ENCODE data around the gene MYL5.
"Not testable (repeated sequence)": the region's sequence is repeated elsewhere in the genome, so short reads cannot be mapped to it uniquely, and the experiment has no call there.

Gene MYL5, protein sequence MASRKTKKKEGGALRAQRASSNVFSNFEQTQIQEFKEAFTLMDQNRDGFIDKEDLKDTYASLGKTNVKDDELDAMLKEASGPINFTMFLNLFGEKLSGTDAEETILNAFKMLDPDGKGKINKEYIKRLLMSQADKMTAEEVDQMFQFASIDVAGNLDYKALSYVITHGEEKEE

DNA sequence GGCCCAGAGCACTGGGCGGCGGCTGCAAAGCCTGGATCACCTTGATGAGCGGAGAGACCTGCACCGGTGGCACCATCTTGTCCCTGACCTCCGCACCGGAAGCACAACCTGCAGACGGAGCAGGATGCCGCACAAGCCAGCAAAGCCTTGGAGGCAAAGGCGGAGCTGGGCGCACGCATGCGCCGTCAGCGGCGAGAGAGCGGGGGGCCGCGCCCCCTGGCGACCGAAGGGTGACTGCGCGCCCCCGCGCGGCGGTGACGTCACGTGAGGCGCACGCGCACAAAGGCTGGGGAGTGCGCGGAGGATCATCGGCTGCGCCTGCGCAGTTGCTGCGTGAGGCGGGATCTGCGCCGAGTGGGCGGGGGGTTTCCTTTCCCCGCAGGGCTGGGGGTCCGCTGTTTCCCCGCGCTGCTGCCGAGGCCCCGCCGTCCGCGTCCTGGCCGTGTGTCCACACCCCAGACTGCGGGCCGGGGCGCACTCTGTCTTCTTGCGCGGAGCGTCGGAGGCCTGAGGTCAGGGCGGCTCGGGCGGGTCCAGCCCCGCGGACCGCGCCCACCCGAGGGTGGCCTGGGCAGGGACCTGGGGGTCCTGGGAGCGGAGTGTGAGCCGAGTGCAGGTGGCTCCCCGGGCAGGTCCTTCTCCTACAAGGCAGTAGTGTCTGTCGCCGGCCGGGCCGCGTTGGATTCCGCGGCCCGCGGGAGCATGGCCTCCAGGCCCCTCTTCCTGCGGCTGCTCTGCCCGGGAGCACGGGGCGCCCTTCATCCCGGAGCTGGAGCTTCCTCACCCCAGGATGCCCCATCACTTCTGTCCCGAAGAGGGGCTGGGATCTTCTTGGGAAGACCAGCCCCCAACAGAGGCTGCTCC is at the start of gene MYL5, which contains the start of gene ATP5ME:
Gene MYL5, plus strand, starts transcription at position 371 of the 864 bp plus-strand sequence. CDS start 3,485 bp downstream, outside the sequence.
Gene ATP5ME, minus strand, starts transcription at position 105 of the 864 bp plus-strand sequence. Its CDS starts 29 bp downstream, at position 76.
- peak; percentile 98 for DNase-seq (ENCODE audit: low spot score)

- no peak for DNase-seq (ENCODE audit: low spot score)
These were observed 49.4 kb upstream of the MYL5 start, which contains the start of gene PDE6B for GRCh38 chr4:624705-625590. PDE6B (plus strand) TSS chr4:625573; CDS start chr4:625627, 54 bp downstream.

DNA sequence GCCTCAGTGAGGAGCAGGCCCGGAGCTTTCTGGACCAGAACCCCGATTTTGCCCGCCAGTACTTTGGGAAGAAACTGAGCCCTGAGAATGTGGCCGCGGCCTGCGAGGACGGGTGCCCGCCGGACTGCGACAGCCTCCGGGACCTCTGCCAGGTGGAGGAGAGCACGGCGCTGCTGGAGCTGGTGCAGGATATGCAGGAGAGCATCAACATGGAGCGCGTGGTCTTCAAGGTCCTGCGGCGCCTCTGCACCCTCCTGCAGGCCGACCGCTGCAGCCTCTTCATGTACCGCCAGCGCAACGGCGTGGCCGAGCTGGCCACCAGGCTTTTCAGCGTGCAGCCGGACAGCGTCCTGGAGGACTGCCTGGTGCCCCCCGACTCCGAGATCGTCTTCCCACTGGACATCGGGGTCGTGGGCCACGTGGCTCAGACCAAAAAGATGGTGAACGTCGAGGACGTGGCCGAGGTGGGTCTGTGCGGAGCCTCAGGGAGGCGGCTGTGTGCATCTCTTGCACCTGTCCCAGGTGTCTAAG is 48.6 kb upstream of the MYL5 start:
- DNase-seq (ENCODE audit: low spot score) = no peak

DNA sequence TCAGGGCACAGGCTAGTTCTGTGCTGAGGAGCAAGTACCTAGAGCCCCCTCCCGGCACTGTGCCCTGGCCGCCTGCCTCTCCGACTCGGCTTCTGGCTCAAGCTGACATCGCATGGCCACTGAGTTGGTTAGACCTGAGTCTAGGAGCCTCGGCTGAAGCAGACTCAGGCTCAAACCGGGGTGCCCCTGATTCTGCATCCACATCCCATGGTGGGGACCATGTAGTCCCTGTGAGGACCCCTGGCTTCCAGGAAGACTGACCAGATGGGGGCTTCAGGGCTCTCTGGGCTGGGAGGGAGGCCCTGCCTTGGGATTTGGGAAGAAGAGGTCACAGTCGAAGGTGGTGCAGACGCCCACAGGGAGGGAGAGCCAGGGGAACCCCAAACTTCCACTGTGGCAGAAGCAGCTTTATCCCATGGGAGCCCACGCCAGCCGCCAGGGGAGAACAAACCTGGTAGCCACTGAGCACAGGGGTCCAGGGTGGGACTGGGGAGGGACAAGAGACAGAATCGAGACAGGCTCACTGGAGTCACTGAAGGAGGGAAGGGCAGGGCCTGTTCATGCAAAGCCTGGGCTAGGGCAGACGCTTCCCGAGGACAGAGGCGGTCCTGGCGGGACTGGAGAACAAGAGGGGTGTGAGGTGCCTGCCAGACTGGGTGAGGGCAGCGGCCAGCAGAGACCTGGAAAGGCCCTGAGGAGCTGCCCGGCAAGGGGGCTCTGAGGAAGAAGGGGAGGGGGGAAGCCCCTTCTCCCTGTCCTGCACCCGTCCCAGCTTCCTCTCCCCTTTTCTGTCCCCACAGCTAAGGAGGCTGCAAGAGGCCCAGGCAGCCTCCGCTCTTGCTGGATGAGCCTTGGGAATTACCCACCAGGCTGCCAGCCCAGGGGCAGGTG is 47.9 kb upstream of the MYL5 start:
- DNase-seq (ENCODE audit: low spot score) = no peak

GRCh38 chr4:627347-628125 is 46.8 kb upstream of the MYL5 start:
- DNase-seq (ENCODE audit: low spot score) = no peak

- DNase-seq (ENCODE audit: low spot score) = no peak
These were observed 46.0 kb upstream of the MYL5 start for GRCh38 chr4:628311-628741.

DNA sequence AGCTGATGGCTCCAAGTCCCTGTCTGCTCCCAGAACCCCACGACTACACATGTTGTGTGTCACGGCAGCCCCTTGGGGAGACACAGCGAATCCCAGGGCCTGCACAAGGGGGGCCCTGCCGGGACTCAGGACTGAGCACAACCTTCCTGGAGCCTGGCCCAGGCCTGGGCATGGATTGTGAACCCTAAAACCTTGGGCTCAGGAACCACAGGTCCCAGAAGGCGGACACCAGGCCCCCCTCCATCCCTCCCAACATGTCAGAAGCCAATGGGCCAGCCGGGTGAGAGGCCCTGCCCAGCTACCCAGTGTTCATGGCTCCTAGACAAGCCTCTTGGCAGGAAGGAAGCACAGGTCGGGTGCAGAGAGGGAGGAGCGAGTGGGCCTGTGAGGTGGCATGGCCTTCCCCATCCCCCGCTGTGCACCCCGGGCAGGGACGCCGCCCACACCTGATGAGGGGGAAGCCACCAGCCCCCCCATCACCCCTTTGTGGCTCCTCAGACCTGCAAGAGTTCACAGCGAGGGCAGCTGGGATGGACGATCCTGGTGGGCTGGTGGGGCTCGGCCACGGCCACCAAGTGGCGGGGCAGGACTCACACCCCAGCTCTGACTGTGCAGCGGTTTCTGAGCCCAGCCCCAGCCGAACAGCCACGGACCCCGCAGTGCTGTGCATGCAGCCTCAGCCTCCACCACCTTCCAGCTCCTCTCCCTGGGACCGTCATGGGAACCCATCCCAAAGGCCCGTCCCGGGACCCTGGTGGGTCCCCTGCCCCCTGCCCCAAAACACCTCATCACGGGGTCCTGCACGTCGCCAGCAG is 45.3 kb upstream of the MYL5 start:
- DNase-seq (ENCODE audit: low spot score) = no peak

- DNase-seq (ENCODE audit: low spot score) = no peak
These were observed 44.8 kb upstream of the MYL5 start for GRCh38 chr4:629636-629914.

- DNase-seq (ENCODE audit: low spot score) = no peak
These were observed 44.3 kb upstream of the MYL5 start for GRCh38 chr4:629915-630641.

DNA sequence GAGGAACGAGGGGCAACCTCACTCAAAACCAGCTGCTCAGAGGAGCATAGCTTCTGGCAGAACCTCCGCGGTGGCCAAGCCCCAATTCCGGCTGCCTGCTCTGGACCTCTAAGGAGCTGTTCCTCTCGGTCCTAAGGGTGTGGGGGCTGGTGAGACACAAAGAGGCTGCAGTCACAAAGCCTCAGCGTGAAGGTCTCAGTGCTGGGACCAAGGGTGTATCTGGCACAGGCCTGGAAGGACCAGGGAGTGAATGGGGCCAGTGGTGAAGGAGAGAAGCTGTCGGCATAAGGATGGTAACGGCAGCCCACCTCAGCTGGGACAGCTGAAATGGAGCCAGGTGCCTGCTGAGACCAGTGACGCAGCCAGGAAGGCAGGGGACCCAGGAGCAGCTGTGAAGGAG is 43.7 kb upstream of the MYL5 start:
- no peak for DNase-seq (ENCODE audit: low spot score)

- no peak for DNase-seq (ENCODE audit: low spot score)
These were observed 42.0 kb upstream of the MYL5 start for GRCh38 chr4:632196-632790.

- DNase-seq (ENCODE audit: low spot score) = no peak
These were observed 41.4 kb upstream of the MYL5 start for GRCh38 chr4:632926-633325.

DNA sequence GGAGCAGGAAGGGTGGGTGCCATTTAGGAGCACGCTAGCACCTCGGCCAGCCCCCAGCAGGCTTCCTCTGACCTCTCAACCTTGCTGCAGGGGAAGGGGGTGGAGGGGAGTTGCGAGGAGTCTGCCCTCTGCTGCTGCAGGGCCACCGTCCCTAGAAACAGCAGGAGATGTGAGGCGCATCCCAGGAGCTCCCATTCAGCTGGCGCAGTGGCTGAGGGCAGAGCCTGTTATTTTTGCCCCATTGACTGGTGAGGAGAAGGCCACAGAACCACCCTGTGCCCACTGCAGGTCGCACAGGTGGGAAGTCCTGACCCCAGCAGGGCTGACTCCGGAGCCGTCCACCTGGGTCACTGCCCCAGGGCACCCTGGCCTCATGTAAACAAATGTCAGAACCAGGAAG is 40.9 kb upstream of the MYL5 start:
- DNase-seq (ENCODE audit: low spot score) = no peak

GRCh38 chr4:633976-634598 is 40.3 kb upstream of the MYL5 start:
- no peak for DNase-seq (ENCODE audit: low spot score)

- DNase-seq (ENCODE audit: low spot score) = no peak
These were observed 39.8 kb upstream of the MYL5 start for GRCh38 chr4:634599-634985.

GRCh38 chr4:635066-635835 is 39.1 kb upstream of the MYL5 start:
- DNase-seq (ENCODE audit: low spot score) = not testable (repeated sequence)
